GM10847 (cell line): ENCODE results near the gene OR51B4.

ENCODE experiments used
- POLR2A ChIP-seq: IDR thresholded peaks from 2 replicates; pipeline ENCODE4 v1.6.1; 2011; ENCODE audit not compliant: insufficient read length; ENCODE audit errors: extremely low read depth

OR51B4 gene

DNA sequence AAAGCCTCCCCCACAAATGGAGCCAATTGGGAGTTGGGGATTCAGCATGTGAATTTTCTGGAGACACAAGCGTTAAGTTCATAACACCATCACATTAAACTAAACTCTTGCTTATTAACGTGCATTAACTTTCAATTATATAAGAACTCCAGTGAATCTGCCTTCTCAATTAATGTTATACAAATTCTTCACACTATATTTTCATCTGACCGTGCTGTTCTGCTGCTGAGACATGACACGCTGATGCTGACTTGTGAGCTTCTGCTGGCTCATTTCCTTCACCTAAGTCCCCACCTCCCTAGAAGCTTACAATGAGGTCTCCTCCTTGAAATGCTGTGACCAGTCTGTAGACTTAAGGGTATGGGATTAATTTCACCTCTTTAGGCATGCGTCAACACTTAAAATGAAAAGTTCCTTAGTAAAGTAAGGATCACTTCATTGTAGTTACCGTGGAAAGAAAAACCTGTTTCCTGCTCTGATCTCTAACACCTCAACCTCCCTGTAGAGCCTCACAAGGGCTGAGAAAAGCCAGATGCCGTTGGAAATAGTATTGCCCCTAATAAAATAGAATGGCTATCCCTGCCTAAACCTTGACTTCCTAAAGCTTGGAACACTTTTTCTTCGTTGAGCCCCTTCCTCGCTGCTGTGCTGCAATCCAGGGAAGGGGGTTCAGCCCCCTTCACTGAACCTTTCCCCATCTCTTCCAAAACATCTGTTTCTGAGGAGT lies 49.4 kb downstream of the OR51B4 start:
- TF ChIP-seq POLR2A = no peak

DNA sequence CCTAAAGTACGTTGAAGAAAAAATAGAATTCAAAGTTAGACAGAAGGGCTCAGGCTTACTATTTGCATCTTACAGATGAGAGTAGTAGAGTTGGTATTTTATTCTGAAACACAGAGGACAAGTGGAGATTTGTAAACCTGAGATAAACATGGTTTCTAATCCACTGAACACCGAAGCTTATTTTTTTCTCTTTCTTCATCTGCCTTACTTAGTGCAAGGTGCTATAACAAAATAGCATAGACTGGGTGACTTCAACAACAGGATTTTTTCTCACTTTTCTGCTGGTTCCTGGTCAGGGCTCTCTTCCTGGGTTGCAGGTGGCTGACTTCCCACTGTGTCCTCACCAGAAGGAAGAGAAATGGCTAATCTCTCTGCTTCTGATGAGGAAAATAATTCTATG lies 50.0 kb downstream of the OR51B4 start:
- no peak for TF ChIP-seq POLR2A
